Inferior parietal cortex (tissue), 1 donor: ENCODE data around the gene SEMA6D.
"Not testable (repeated sequence)": the region's sequence is repeated elsewhere in the genome, so short reads cannot be mapped to it uniquely, and the experiment has no call there.

ENCODE experiments used
- DNase-seq: peaks from one replicate; pipeline ENCODE4 v3.0.0-alpha.2; 2016; ENCODE audit errors: extremely low spot score

The SEMA6D gene

DNA sequence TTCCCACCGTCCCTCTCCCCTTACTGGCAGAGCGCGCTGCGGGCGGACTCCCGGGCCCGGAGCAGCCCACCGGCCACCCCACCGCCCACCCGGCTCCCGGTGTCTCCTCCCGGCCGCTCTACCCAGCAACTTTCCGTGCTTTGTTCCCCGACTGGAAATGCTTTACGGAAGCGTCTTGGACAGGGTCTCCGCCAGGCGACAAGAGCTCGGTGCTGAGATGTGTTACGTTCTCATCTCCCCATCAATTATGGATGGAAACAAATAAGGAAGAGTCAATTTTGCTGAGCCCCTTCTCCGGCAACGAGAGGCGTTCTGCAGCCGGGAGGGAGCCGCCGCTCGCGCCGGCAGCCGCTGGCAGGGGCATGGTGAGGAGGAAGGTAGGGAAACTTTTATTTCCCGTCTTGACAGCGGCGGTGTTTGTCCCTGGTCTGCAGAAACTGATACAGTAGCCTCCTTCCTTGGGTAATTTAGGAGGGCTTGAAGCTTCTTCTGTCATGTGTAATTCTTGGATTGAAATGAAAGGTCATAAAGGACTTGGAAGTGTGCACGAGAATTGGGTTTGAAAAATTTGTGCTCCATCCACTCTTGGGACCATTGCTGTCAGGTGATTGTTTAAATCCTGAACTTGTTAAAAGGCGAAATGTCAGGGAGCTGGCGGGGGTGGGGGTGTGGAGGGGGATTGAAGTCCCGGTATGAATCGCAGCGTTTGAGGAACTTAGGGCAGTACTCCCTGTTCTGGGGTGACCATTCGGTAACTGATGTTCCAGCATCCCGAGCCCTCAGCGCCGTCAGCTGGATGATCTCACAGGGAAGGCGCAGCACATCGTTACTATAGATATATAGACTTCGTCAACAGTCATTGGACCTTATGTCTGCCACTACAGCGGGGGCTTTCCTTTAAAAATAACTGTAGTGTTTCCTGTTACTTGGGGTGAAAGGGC is 1.5 kb downstream of the SEMA6D start:
- peak; percentile 57 for DNase-seq

DNA sequence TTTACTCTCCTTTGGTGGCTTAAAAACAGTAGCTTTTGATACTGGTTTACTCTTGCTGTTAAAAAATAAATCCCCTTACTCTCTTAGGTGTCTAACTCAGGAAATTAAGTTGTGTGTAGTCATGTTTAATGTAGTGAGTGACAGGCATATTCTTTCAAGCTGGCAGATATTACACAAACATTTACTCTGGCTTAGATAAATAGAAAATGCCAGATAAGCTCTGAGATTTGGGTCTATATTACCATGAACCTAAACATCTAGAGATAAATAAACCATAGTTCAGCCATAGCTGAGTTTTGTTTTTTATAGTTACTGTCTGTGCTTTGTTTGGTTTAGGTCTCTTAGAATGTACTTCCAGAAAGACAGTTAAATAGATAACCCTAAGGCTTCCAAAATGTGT is 2.4 kb downstream of the SEMA6D start:
- DNase-seq, result peak; percentile 54

DNA sequence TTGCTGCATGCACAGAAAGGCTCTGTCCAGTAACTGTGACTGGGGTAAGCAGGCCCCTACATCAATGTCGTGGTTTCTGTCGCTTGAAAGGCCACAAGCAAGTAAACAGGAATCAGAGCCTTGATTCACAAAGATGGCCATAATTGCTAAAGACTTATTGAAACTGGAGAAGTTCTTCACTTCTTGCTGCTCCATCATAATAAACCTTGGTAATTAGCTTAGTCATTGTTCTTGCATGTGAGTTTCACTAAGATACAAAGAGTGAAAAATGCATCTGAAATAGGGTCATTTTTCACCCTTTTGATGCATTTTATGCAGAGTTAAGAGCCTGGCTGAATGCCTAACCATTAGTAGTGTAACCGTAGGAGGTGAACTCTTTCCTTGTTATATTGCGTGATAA is 3.2 kb downstream of the SEMA6D start:
- peak; percentile 57 for DNase-seq

DNA sequence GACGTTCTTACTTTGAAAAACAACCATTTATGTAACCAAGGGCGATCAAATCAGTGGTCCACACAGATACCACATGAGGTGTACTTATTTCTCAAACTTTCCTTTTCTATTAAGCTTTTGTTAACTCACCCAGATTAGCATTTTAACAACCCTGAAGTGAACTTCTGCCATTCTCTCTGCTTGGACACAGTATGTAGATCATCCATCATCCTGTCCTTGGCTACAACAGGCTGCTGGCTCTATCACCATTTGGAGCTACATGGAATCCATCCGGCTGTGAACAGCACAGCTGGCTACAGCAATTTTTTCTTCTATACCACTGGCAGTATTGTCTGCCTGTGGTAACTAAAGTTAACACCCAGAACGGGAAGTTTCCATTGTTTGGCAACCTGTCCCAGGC is 4.4 kb downstream of the SEMA6D start:
- DNase-seq, result no peak

DNA sequence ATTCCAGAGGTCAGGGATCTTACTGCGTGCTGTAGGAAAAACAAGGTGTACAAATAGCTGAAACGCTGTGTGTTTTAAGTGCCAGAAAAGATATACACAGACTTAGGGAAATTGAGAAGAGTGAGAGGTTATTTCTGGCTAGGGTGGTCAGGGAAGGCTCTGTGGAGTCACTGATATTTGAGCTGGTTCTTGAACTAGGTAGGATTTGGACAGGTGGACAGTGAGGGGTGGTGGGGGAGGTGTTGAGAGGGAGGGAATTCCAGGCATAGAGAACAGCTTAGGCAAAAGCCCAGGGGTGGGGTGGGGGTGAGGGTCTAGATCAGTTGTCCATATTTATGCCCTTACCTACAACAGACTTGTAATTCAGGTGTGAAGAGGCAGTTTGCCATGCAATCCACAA is 7.0 kb downstream of the SEMA6D start:
- no peak for DNase-seq

DNA sequence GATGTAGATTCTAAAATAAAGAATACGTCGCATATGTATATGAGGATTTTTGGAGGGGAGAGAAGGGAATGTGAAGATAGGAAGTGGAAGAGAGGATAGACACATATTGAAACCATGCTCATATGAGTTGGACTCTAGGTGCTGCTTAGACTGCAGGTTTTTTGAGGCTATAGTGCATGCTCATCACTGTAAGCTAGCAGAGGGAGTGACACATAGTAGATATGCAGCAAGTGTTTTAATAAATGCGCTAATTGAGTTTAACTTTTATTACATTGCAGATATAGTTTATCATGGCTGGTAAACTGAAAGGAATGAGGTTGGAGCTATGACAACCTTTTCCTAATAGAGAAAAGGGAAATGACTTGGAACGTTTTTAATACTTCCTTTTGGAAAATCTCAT is 7.7 kb downstream of the SEMA6D start:
- no peak for DNase-seq

DNA sequence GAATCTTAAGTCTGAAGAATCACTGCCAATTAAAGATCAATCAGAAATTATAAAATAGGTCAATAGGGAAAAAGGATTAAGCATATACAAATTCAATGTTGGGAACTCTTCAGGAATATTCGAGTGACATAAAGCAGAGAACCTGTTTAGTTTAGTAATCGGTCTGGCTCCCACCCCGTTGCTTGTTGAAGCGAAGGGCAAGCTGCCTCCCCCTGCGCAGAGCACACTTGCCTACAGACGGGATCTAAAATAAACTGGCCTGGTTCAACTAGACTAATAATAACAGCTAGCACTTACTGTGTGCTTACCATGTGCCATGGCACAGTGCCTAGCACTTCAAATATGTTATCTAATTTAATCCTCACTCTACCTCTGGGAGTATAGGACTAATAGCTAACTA is 8.6 kb downstream of the SEMA6D start:
- no peak for DNase-seq

DNA sequence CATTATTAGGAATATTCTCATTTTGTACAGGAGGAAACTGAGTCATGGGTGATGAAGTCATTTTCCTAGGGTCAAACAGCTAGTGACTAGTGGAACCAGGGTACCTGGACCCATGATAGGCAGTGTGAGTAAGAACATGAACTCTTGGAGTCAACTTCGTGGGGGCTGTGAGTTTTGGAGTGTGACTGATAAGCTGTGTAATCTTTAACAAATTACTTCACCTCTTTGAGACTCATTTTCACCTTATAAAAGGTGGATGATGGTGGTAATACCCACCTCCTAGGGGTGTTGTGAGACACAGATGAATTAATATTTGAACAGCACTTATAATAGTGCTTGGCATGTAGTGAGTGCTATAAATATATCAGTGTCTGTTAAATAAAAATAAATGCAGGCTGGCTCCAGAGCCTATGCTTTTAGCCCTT is 9.1 kb downstream of the SEMA6D start:
- DNase-seq, result no peak

DNA sequence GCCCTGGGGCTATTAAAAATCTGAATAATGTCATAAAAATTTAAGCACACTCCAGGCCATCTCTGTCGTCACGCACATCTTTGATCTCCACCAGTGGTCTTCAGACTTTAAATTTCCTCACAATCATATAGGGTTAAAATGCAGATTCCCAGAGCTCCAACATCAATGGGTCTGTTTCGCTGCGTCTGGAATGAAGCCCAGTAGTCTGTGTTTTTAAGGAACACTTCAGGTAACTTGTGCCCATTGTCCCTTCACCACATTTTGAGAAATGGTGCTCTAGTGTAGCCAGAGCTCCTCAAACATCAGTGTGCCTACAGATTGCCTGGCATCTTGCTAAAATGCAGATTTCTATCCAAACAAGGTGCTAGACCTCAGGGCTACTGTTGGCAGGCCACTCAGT is 9.8 kb downstream of the SEMA6D start:
- DNase-seq, result no peak

DNA sequence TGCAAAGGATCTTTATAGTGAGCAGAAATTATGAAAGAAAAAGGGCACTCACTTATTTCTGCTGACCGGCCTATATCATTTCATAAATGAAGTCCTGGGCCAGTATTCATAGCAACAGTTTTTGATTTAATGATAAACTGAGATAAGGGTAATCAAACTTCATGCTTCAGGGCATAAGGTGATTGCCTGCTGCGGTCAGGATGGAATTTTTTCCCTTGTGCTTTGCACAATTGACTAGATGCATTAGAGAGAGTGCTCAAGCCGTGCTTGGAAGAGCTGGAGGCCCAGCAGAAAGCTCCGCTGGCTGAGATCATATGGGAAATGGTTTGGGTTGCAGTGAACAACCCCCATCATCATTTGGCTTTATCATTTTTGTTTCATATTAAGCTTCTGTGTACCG is 10.4 kb downstream of the SEMA6D start:
- no peak for DNase-seq

DNA sequence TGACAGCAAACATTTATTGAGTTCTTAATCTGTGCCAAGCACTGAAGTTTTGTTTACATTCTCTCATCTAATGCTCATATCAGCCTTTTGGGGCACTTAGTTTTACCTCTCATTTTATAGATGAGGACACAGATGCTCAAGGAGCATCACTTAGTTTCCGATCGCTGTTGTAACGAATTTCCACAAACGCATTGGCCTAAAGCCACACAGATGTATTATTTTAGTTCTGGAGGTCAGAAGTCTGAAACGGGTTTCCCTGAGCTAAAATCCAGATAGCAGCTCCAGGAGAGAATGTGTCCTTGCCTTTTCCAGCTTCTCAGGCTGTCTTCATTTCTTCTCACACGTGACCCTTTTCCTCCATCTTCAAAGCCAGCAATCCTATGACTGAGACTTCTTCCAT is 11.1 kb downstream of the SEMA6D start:
- no peak for DNase-seq

DNA sequence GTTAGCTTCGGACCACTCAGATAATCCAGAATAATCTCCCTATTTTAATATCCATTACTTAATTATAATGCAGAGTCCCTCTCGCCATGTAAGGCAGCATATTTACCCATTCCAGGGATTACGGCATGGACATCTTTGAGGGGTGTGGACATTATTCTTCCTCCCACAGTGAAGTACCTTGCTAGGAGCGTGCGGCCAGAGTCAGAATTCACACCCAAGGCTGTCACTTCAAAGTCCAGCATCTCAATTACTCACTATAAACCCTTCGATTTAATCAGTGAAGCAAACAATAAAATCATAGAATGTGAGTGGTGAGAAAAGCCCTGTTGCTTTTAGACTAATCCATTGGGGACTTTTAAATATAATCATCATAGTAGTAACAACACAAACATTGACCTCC is 11.6 kb downstream of the SEMA6D start:
- no peak for DNase-seq

DNA sequence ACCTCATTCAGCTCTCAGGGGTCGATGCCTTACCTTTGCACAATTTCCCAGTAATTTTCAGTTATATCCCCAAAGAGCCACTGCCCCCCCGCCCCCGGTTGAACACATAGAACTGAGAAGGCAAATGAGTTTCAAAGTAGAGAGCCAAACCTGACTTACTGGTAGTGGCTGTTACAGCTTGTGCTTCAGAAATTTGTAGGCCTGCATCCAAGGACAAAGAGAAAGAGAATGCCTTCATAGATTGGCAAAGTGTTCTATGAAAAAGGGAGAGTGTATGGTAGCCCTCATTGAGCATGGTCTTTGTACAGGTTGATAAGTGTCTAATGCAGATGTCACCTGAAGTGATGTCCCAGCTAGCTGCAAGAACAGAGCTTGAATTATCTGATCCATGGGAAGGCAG is 13.9 kb downstream of the SEMA6D start:
- DNase-seq, result no peak

DNA sequence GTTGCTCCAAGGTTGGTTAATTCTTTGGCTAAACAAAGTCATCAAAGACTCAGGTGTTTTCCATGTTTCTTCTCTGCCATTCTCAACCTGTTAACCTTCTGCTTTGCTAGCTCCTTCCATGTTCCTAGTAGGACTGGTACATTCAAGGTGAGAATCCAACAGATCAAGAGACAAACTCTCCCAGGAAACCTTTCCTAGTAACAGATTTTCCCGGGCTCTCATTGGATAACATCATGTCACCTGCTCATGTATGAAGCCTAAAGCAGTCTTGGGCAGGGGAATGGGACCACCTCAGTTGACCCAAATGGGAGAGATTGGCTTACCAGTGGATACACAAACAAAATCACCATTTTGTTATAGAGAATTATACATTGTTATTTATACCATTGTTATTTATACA is 14.9 kb downstream of the SEMA6D start:
- no peak for DNase-seq

DNA sequence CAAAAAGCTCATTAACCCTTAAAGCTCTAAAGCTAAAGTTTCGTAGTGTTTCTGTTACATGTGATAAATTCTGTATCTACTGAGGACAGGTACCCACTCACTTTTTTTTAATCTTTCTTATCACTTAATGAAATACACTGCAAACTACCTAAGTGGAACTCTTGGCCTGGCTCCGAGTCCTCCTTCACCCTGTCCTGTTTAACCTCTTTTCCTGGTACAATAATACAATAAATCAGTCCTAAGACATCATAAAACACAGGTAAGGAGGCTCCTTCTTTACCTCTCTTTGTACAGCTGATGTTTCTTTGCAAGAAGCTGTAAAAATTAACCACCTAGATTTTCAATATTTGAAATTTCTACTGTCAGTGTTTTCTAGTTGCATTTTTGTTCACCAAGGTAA is 15.8 kb downstream of the SEMA6D start:
- DNase-seq, result no peak

DNA sequence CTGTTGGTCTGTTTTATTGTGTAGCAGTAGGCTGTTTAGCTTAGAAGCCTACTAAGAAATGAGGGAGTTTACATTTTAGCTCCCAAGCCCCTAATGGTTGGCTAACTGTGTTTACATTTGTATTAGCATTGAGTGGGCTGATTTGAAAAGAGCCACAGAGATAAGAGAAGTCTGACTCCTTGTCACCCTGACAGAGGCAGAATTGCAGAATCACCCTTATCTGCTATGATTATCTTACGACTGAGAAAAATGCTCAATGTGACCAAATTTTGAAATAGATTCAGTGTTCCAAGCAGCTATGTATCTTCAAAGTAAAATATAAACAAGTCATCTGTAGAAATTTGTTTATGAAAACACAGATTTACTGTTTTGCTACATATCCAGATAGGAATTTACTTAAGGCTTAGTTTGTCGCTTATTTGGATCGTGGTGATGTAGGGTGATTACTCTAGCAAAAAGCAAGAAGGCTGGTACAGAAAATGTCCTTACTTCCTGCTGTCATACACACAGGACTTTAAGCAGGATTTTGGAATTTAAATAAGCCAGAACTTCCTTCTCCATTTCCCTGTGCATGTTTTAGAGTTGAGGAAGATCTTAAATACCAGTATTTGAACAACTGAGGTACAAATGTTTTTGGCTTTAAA is 19.0 kb downstream of the SEMA6D start:
- DNase-seq, result no peak

DNA sequence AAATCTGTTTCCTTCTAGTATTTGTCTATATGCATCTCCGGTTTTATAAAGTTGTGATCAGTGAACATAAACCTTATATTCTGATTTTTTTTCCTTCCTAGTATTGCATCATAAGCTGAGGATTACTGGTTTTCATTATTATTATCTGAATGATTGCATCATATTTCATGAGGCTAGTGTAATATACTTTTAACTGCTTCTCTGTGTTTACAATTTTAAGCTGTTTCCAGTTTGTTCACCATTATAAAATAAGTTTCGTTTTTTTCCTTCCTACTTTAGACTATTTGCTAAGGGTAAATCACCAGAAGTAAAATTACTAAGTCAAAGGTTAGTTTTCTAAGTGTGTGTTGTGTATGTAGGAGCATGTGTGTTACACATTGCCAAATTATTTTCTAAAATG is 20.2 kb downstream of the SEMA6D start:
- no peak for DNase-seq

DNA sequence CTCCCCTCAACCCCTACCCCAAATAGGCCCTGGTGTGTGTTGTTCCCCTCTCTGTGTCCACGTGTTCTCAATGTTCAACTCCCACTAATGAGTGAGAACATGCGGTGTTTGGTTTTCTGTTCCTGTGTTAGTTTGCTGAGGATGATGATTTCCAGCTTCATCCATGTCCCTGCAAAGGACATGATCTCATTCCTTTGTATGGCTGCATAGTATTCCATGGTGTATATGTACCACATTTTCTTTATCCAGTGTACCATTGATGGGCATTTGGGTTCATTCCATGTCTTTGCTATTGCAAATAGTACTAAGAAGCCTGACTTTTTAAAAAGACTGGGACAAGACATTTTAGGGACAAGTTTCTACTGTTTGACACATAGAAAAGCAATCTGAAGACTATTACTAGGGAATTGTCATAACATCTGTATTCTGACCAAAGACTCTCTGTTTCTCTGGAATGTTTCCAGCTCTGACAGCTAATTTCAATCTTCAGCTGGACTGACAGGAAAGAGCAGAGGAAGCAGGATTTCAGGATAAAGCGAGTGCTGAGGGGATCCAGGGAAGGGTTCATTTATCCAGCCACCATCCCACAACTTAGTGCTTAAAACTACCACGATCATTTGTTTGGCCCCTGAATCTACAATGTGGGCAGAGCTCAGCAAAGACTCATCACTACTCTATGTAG is 21.0 kb downstream of the SEMA6D start:
- DNase-seq, result not testable (repeated sequence)

DNA sequence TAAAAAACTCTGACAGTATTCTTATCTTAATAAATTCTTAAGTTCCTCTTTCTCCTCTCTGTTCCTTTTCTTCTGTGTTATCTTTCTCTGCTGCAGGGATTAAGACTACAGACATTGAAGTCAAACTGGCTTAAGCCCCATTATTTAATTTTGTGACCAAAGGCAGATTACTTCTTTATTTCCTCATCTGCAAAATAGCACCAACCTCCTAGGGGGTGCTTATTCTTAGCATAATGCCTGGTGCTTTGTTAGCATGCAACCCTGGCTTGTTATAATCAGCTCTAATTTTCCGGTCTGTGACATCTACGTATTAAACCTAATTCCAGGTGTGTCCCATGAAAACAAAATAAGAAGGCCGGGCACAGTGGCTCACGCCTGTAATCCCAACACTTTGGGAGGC is 23.8 kb downstream of the SEMA6D start:
- DNase-seq, result no peak

DNA sequence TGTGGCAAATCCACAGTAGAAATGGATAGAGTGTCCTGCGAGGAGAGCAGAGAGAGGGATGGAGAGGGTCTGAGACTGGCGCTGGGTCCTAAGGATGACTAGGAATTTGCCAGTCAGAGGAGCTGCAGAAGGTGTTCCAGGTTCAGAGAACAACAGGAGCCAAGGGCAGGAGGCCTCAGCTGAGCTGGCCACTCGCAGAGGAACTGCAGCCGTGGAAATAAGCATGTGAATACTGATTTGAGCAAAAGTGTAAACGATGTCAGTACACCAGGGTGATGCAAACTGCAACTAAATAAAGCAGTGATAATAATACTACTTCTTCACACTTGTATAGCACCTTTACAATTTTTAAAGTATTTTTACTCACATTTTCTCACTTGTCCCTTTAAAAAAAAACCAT is 24.6 kb downstream of the SEMA6D start:
- no peak for DNase-seq

DNA sequence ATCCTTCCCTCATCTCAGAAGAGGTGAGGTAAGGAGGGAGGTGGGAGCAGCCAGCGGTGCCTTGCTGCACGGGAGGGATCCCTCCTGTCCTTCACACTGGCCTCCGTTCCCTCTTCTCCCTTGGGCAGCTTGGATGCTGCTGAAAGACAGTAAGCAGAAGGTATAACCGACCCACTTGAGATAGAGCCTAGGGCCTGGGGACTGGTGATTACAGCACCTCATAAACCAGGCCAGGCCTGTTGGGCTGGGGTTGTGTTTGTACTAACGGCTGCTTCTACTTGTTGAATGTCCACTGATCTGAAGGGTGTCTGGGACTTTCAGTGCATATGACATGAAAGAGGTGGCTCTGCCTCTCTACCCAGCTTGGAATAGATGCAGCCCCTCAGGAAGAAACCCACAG is 25.0 kb downstream of the SEMA6D start:
- DNase-seq, result no peak

DNA sequence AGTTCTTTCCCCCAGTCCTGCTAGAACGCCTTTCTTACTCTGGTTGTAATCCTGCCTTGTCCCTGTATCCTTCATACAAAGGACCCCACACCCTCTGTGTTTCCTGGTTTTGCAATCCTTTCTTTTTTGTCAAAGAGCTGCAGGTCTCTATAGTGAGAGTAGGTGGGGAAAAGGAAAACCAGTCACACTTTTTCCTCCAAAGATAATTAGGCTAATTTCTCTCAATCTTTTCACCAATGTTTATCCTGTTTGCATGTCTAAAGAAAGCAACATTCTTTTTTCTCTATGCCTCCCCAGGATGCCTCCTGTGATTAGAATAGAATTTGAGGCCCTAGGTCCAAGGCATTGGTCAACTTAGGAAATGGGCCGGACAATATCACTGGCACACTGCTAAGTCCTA is 25.4 kb downstream of the SEMA6D start:
- no peak for DNase-seq

DNA sequence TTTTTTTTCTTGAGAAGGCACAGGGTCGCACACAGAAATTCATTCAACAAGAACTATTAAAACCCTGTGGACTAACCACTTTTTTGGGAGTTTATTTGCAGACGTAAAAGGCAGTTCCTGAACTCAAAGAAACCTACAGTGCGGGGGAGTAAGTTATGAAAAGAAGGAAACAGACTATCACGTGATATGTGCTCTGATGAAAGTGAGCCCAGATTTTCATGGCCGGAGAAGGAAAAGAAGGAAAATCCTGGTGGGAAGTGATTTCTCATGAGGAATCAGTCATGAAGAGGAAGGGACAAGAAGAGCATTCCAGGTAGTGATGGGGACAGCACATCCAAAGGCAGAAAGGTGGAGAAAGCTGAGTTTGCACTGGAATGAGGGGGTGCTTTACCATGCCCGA is 26.1 kb downstream of the SEMA6D start:
- DNase-seq, result no peak
